ENCODE results near the gene SP140. TPM values are rescaled to one million over a fixed set of nuclear protein-coding genes. Genes with fewer than 3 reads are reported as not detected.

Gene SP140
- total and polyA plus RNA-seq, 2 experiments from 2014 or later, result 0.24 to 0.70 TPM

DNA sequence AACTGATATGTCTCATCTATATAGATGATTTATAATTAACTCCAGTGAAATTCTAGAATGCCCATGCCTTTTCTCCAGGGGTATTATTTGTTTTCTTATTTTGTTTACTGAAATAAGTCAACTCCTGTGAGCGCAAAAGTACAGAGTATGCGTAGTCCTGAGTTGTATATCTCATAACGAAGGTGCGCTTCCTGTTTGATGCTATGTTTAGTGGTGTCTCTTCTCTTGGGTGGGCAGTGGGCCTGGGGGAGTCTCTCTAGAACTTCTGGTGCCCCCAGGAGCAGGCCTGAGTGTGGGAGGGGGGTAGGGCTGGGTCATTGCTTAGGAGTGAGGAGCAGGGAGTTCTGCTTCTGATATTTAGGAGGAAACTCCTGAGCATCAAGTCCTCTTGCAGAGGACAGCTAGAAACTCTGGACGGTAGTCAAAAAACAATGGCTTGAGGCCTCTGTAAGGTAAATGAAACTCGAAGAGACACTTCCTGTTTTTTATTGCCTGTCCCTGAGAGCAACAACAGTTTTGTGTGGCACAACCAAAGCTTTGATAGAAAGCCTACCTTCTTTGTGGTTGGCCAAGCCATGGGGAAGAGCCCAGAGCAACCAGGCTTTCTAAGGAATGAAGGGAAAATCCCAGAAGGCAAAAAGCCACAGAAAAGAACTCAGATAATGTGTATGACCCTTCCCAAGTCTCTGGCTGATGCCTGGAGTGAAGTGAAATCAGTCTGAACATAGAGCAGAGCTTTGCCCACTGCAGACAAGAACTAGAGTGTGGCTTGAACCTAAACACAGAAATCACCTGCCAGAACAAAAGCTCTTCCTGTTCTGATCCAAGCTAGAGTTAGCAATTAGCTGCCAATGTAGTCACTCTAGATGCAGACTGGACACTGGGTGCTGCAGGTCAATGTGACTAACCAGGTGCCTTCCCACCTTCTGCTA, 92.9 kb downstream of the SP140 start (continued):
- TF ChIP-seq ZNF462 (CRISPR knock-in tag; IDR thresholded peaks at IDR 0.05) (no peak), CREB1 (CRISPR knock-in tag; IDR thresholded peaks at IDR 0.05; ENCODE audit: low read depth) (no peak), ZNF114 (CRISPR knock-in tag; IDR thresholded peaks at IDR 0.05) (no peak)

DNA sequence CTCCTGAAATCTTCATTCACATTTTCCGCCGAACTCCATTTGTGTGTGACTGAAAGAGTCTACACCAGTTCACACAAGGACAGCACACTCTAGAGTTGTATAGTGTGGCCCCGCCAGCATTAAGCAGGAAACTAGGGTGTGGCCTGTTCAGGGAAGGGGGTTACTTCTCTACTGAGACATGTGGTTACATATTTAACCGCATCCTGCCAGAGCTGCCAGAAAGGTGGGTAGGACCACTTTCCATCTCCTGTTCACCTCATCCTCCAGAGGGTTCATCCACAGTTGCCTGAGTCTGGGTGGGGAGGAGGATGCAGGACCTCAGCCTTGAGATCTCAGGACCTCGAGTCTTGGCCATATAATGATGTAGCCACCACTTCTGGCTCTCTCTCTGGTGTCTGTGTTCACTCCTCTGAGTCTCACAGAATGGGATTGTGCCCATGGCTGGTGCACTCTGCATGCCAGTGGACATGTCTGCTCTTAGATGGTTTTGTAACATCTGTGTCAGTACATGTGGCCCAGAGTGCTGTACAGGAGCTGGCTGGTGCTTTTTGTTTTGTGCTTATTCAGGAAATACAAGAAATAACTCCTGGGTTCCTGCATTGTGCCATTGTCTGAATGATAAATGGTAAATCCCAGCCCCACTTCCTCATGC, 93.8 kb downstream of the SP140 start:
- Histone ChIP-seq H3K36me3 (ENCODE audit: insufficient read depth) (no peaks in the 10 kb centered on the region; the same call in 1 of the 2 replicates), H3K4me3 (no peak overlapping the region), H3K79me2 (replicated peaks; ENCODE audit: insufficient read depth) (no peaks in the 10 kb centered on the region), H4K20me1 (replicated peaks; ENCODE audit: insufficient read depth) (no peaks in the 10 kb centered on the region), H3K9me2 (ENCODE audit: insufficient read depth) (0 out of 2 replicates have a peak, but pooled peaks cover 4% of the 10 kb centered on the region), H3F3A (replicated peaks; ENCODE audit: low read depth) (no peaks in the 10 kb centered on the region), H2AFZ (no peak overlapping the region), H3K4me1 (ENCODE audit: insufficient read depth) (no peaks in the 10 kb centered on the region), H3K27me3 (ENCODE audit: insufficient read depth) (no peaks in the 10 kb centered on the region), H3K27ac (ENCODE audit: low read depth) (no peak overlapping the region), H3K4me2 (no peak overlapping the region)
- ATAC-seq (no peak), DNase-seq (ENCODE audit: low spot score) (no peak)
- Mint-ChIP-seq H3K36me3 (ENCODE audit: low read depth) (peaks cover 19% of the 10 kb centered on the region), H3K4me3 (no peak overlapping the region), H3K4me1 (no peaks in the 10 kb centered on the region), H3K9me3 (peaks cover 37% of the 10 kb centered on the region), H3K27ac (no peak overlapping the region), H3K27me3 (ENCODE audit: insufficient read depth, low read depth, poor library complexity) (peaks cover 3% of the 10 kb centered on the region)
- TF ChIP-seq JUNB (IDR thresholded peaks at IDR 0.05; ENCODE audit: unreplicated experiment) (no peak), ZNF331 (CRISPR knock-in tag; IDR thresholded peaks at IDR 0.05; ENCODE audit: low read depth) (no peak), STAT1 (IDR thresholded peaks at IDR 0.05; ENCODE audit: unreplicated experiment) (no peak), CREB1 (CRISPR knock-in tag; IDR thresholded peaks at IDR 0.05; ENCODE audit: low read depth) (no peak), EZH2 (IDR thresholded peaks at IDR 0.05; ENCODE audit: low read depth, unreplicated experiment) (no peak), REST (IDR thresholded peaks at IDR 0.05; ENCODE audit: unreplicated experiment) (no peak), NANOG (IDR thresholded peaks at IDR 0.05; ENCODE audit: borderline replicate concordance) (no peak), POLR2AphosphoS5 (IDR thresholded peaks at IDR 0.05; ENCODE audit: low read depth) (no peak)
- TF ChIP-seq, protein P1, sequence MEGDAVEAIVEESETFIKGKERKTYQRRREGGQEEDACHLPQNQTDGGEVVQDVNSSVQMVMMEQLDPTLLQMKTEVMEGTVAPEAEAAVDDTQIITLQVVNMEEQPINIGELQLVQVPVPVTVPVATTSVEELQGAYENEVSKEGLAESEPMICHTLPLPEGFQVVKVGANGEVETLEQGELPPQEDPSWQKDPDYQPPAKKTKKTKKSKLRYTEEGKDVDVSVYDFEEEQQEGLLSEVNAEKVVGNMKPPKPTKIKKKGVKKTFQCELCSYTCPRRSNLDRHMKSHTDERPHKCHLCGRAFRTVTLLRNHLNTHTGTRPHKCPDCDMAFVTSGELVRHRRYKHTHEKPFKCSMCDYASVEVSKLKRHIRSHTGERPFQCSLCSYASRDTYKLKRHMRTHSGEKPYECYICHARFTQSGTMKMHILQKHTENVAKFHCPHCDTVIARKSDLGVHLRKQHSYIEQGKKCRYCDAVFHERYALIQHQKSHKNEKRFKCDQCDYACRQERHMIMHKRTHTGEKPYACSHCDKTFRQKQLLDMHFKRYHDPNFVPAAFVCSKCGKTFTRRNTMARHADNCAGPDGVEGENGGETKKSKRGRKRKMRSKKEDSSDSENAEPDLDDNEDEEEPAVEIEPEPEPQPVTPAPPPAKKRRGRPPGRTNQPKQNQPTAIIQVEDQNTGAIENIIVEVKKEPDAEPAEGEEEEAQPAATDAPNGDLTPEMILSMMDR (conservative IDR thresholded peaks at IDR 0.05; ENCODE audit: low read depth in 2 of 2), result no peak

All from GM23338 (cell line).